Panc1 (cell line): ENCODE data around the gene DHX34. TPM values are rescaled to one million over a fixed set of nuclear protein-coding genes. Genes with fewer than 3 reads are reported as not detected.

ENCODE experiments used
- ATAC-seq: fragments of 200-7000 bp; cut with Tn5 transposase; 2 replicates; pipeline ENCODE4 v1.9.1; 2020; ENCODE audit warnings: mild to moderate bottlenecking, moderate library complexity
- BruUV-seq: library from RNA; stranded (reverse); fragments of 400-500 nt; replicated peaks from 2 replicates; lab custom pipeline; 2021; lab: Mats Ljungman, UMichigan
- CTCF ChIA-PET: fragments of 300-600 bp; sonication (Branson Sonifier 250); formaldehyde crosslinking; loops from one replicate; lab custom pipeline; 2022; ENCODE audit warnings: antibody characterized with exemption; lab: Charles Lee
- POLR2A ChIA-PET: fragments of 300-600 bp; sonication (Branson Sonifier 250); formaldehyde crosslinking; loops from one replicate; lab custom pipeline; 2022; ENCODE audit warnings: antibody characterized with exemption; lab: Charles Lee
- DNase-seq: peaks from one replicate; pipeline ENCODE4 v3.0.0-alpha.2; 2010; ENCODE audit warnings: low read depth, low spot score
- H3K27ac ChIP-seq: 2 replicates; pipeline ENCODE4 v1.5.1; 2011; ENCODE audit warnings: mild to moderate bottlenecking, low read length, inconsistent platforms
- H3K27me3 ChIP-seq: fragments of 200-500 bp; sonication (Bioruptor generic); 2 replicates; pipeline ENCODE4 v1.6.0; 2014; ENCODE audit warnings: low read length, inconsistent platforms; ENCODE audit not compliant: control insufficient read depth, insufficient read depth
- H3K36me3 ChIP-seq: fragments of 200-500 bp; sonication (Bioruptor generic); 2 replicates; pipeline ENCODE4 v1.5.1; 2014; ENCODE audit warnings: inconsistent platforms, mild to moderate bottlenecking, low read length, moderate library complexity; ENCODE audit not compliant: control insufficient read depth, insufficient read depth
- H3K4me1 ChIP-seq: 2 replicates; pipeline ENCODE4 v1.5.1; 2011; ENCODE audit warnings: inconsistent platforms, mild to moderate bottlenecking, low read length, moderate library complexity; ENCODE audit not compliant: control insufficient read depth, insufficient read depth
- H3K4me3 ChIP-seq, 2 experiments: 2 replicates each; pipeline ENCODE4 v1.5.1; 2011 to 2012; ENCODE audit warnings: low read depth in 2 of 2, low read length in 2 of 2, mild to moderate bottlenecking in 2 of 2, inconsistent platforms in 1 of 2, moderate library complexity in 1 of 2
- H3K9me3 ChIP-seq: fragments of 200-500 bp; sonication (Bioruptor generic); 2 replicates; pipeline ENCODE4 v1.5.1; 2014; ENCODE audit warnings: low read depth, mild to moderate bottlenecking, inconsistent platforms, low read length, moderate library complexity; ENCODE audit not compliant: control insufficient read depth, insufficient read depth
- POLR2AphosphoS5 ChIP-seq: IDR thresholded peaks from 2 replicates; pipeline ENCODE4 v1.6.1; 2012; ENCODE audit warnings: mild to moderate bottlenecking, low read depth, low read length, moderate library complexity
- SIN3A ChIP-seq: IDR thresholded peaks from 2 replicates; pipeline ENCODE4 v1.6.1; 2012; ENCODE audit warnings: low read depth, mild to moderate bottlenecking, low read length, moderate library complexity, borderline replicate concordance; ENCODE audit not compliant: insufficient read depth
- TCF7L2 ChIP-seq: IDR thresholded peaks from 2 replicates; pipeline ENCODE4 v1.6.1; 2011; ENCODE audit warnings: mild to moderate bottlenecking, low read depth, low read length, inconsistent platforms
- in situ Hi-C: cut with HindIII; loops from 2 replicates; pipeline ENCODE4 v1.10.0; 2016; ENCODE audit warnings: low sequenced_read_pairs, low pct_unique_long_range_greater_than_20kb
- intact Hi-C: fragments of 100-400 bp; cut with micrococcal nuclease; formaldehyde crosslinking; loops from one replicate; pipeline ENCODE4 v1.10.0; 2022; ENCODE audit not compliant: unreplicated experiment
- total RNA-seq: library from RNA; stranded (reverse); gene quantifications from one replicate; pipeline ENCODE4 v1.2.1, GENCODE V29; 2021; ENCODE audit not compliant: unreplicated experiment
- TF ChIP-seq, protein P1 (sequence below), 2 experiments: IDR thresholded peaks; 2 replicates each; pipeline ENCODE4 v1.6.1; 2011 to 2012; ENCODE audit warnings: low read depth in 2 of 2, control low read depth in 1 of 2, low read length in 1 of 2, mild to moderate bottlenecking in 1 of 2, moderate library complexity in 1 of 2; ENCODE audit not compliant: insufficient read depth in 1 of 2
- TF ChIP-seq, protein P2 (sequence below): fragments of 450-650 bp; IDR thresholded peaks from 2 replicates; pipeline ENCODE4 v1.5.1; 2017; ENCODE audit warnings: mild to moderate bottlenecking

DHX34 gene
- total RNA-seq, 1 experiment from 2014 or later: 29.2 TPM

DNA sequence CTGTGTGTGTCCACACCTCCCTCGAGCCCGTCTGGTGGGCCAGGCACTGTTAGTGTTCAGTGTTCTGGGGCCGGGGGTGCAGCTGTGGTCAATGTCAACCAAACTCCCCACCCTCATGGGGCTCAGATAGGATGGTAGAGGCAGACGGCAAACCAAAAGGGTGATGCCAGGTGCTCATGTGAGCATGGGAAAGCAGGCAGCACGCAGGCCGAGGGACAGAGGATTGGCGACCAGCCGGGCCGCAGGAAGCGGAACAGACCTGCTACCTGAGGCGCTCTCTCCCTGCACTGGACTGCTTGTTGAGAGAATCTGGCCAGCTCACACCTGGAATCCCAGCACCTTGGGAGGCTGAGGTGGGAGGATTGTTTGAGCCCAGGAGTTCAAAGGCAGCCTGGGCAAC lies 29.1 kb downstream of the DHX34 start:
- ChIA-PET CTCF (no interaction called here), POLR2A (no interaction called here)
- TF ChIP-seq, protein P1, sequence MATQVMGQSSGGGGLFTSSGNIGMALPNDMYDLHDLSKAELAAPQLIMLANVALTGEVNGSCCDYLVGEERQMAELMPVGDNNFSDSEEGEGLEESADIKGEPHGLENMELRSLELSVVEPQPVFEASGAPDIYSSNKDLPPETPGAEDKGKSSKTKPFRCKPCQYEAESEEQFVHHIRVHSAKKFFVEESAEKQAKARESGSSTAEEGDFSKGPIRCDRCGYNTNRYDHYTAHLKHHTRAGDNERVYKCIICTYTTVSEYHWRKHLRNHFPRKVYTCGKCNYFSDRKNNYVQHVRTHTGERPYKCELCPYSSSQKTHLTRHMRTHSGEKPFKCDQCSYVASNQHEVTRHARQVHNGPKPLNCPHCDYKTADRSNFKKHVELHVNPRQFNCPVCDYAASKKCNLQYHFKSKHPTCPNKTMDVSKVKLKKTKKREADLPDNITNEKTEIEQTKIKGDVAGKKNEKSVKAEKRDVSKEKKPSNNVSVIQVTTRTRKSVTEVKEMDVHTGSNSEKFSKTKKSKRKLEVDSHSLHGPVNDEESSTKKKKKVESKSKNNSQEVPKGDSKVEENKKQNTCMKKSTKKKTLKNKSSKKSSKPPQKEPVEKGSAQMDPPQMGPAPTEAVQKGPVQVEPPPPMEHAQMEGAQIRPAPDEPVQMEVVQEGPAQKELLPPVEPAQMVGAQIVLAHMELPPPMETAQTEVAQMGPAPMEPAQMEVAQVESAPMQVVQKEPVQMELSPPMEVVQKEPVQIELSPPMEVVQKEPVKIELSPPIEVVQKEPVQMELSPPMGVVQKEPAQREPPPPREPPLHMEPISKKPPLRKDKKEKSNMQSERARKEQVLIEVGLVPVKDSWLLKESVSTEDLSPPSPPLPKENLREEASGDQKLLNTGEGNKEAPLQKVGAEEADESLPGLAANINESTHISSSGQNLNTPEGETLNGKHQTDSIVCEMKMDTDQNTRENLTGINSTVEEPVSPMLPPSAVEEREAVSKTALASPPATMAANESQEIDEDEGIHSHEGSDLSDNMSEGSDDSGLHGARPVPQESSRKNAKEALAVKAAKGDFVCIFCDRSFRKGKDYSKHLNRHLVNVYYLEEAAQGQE (IDR thresholded peaks at IDR 0.05; ENCODE audit: insufficient read depth in 1 of 2, low read depth in 2 of 2, low read length in 1 of 2): no peak
- TF ChIP-seq POLR2AphosphoS5 (no peak), TCF7L2 (no peak), SIN3A (no peak)
- TF ChIP-seq, protein P2, sequence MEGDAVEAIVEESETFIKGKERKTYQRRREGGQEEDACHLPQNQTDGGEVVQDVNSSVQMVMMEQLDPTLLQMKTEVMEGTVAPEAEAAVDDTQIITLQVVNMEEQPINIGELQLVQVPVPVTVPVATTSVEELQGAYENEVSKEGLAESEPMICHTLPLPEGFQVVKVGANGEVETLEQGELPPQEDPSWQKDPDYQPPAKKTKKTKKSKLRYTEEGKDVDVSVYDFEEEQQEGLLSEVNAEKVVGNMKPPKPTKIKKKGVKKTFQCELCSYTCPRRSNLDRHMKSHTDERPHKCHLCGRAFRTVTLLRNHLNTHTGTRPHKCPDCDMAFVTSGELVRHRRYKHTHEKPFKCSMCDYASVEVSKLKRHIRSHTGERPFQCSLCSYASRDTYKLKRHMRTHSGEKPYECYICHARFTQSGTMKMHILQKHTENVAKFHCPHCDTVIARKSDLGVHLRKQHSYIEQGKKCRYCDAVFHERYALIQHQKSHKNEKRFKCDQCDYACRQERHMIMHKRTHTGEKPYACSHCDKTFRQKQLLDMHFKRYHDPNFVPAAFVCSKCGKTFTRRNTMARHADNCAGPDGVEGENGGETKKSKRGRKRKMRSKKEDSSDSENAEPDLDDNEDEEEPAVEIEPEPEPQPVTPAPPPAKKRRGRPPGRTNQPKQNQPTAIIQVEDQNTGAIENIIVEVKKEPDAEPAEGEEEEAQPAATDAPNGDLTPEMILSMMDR: no peak
- intact Hi-C loops (no loop called here), in situ Hi-C loops (no loop called here)
- DNase-seq: no peak
- H3K4me1 ChIP-seq: no peaks in the 10 kb centered on the region
- no peak overlapping the region for H3K27ac ChIP-seq
- H3K36me3 ChIP-seq: no peaks in the 10 kb centered on the region; the same call in 1 of the 2 replicates
- no peak overlapping the region for H3K4me3 ChIP-seq
- no peaks in the 10 kb centered on the region for H3K9me3 ChIP-seq
- no peaks in the 10 kb centered on the region for H3K27me3 ChIP-seq
- no TSS peak for BruUV-seq
- no peak for ATAC-seq

DNA sequence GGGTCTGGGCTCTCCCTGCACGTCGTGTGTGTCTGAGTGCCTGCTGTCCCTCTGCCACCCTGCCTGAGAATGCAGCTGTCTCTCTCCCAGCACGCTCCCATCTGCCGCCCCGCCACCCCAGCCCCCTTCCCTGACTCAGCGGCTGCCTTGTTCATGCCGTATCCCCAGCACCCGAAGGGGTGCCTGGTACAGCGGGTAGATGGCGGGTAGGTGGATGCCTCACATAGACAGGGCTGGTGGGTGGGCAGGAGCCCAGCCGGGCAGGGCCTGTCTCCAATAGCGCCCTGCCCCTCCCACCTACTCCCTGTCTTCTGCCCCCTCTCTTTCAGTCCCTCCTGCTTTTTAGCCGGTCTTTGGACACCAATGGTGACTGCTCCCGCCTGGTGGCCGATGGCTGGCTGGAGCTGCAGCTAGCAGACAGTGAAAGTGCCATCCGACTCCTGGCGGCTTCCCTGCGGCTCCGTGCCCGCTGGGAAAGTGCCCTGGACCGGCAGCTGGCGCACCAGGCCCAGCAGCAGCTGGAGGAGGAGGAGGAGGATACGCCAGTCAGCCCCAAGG lies 30.3 kb downstream of the DHX34 start:
- no peaks in the 10 kb centered on the region for H3K27me3 ChIP-seq
- intact Hi-C loops (no loop called here), in situ Hi-C loops (no loop called here)
- ChIA-PET POLR2A (no interaction called here), CTCF (no interaction called here)
- H3K27ac ChIP-seq: no peak overlapping the region
- H3K9me3 ChIP-seq: no peaks in the 10 kb centered on the region
- TF ChIP-seq, protein P2: no peak
- TF ChIP-seq, protein P1 (IDR thresholded peaks at IDR 0.05; ENCODE audit: insufficient read depth in 1 of 2, low read depth in 2 of 2, low read length in 1 of 2): no peak
- TF ChIP-seq POLR2AphosphoS5 (no peak), TCF7L2 (no peak), SIN3A (no peak)
- BruUV-seq: no TSS peak
- ATAC-seq (no peak), DNase-seq (no peak)
- H3K36me3 ChIP-seq: no peaks in the 10 kb centered on the region; the same call in 1 of the 2 replicates
- H3K4me3 ChIP-seq: no peak overlapping the region
- H3K4me1 ChIP-seq: no peaks in the 10 kb centered on the region
